HepG2 (cell line): Measurements from ENCODE around the gene VAMP2. TPM values are rescaled to one million over a fixed set of nuclear protein-coding genes. Genes with fewer than 3 reads are reported as not detected.
A peak's percentile ranks its signal among the peaks of the same experiment; 100 is the strongest.

Source experiments
- ATRX ChIP-seq: sonication (generic); formaldehyde crosslinking; IDR thresholded peaks from 2 replicates; pipeline ENCODE4 v1.4.0; 2020; ENCODE audit warnings: missing genetic modification reagents, borderline replicate concordance
- BORCS8-MEF2B ChIP-seq: sonication (generic); formaldehyde crosslinking; IDR thresholded peaks from 2 replicates; pipeline ENCODE4 v1.8.0; 2022; ENCODE audit warnings: mild to moderate bottlenecking, missing genetic modification reagents
- EEA1 ChIP-seq: sonication (generic); formaldehyde crosslinking; IDR thresholded peaks from 2 replicates; pipeline ENCODE4 v1.5.1; 2020; ENCODE audit warnings: mild to moderate bottlenecking, missing genetic modification reagents, borderline replicate concordance
- FOSL2 ChIP-seq: sonication (generic); formaldehyde crosslinking; IDR thresholded peaks from 2 replicates; pipeline ENCODE4 v1.4.0; 2020; ENCODE audit warnings: missing genetic modification reagents
- GABPB1 ChIP-seq: IDR thresholded peaks from 2 replicates; pipeline ENCODE4 v1.6.1; 2016; ENCODE audit warnings: mild to moderate bottlenecking, missing genetic modification reagents, moderate library complexity, missing compliant biosample characterization
- GLI4 ChIP-seq: sonication (generic); formaldehyde crosslinking; IDR thresholded peaks from 2 replicates; pipeline ENCODE4 v1.5.1; 2020; ENCODE audit warnings: missing genetic modification reagents, mild to moderate bottlenecking, moderate library complexity, borderline replicate concordance
- HIVEP1 ChIP-seq: sonication (generic); formaldehyde crosslinking; IDR thresholded peaks from 2 replicates; pipeline ENCODE4 v1.4.0; 2020; ENCODE audit warnings: mild to moderate bottlenecking, missing genetic modification reagents
- HNF4A ChIP-seq: sonication (generic); formaldehyde crosslinking; IDR thresholded peaks from 2 replicates; pipeline ENCODE4 v1.4.0; 2020; ENCODE audit warnings: missing genetic modification reagents
- JDP2 ChIP-seq: sonication (generic); formaldehyde crosslinking; IDR thresholded peaks from 2 replicates; pipeline ENCODE4 v1.8.1; 2022; ENCODE audit warnings: missing genetic modification reagents, borderline replicate concordance
- KDM2A ChIP-seq: sonication (generic); formaldehyde crosslinking; IDR thresholded peaks from 2 replicates; pipeline ENCODE4 v1.4.0; 2020; ENCODE audit warnings: low read depth, missing genetic modification reagents, borderline replicate concordance
- MAZ ChIP-seq, 2 experiments: sonication (generic) in 1 of 2; formaldehyde crosslinking in 1 of 2; IDR thresholded peaks; 2 replicates each; pipeline versions ENCODE4 v1.5.0 to v1.6.1; 2012 to 2020; ENCODE audit warnings: low read depth in 2 of 2, mild to moderate bottlenecking in 2 of 2, borderline replicate concordance in 1 of 2, improper control_type of control experiment in 1 of 2, low read length in 1 of 2, missing genetic modification reagents in 1 of 2, moderate library complexity in 1 of 2
- NFKBIZ ChIP-seq: IDR thresholded peaks from 2 replicates; pipeline ENCODE4 v1.6.1; 2018; ENCODE audit warnings: missing genetic modification reagents, missing compliant biosample characterization
- NR2C2 ChIP-seq: sonication (generic); formaldehyde crosslinking; IDR thresholded peaks from 2 replicates; pipeline ENCODE4 v1.4.0; 2020; ENCODE audit warnings: missing genetic modification reagents, mild to moderate bottlenecking, moderate library complexity, borderline replicate concordance
- RFXAP ChIP-seq: sonication (generic); formaldehyde crosslinking; IDR thresholded peaks from 2 replicates; pipeline ENCODE4 v1.4.0; 2020; ENCODE audit warnings: missing genetic modification reagents, borderline replicate concordance
- SRY ChIP-seq: sonication (generic); formaldehyde crosslinking; IDR thresholded peaks from 2 replicates; pipeline ENCODE4 v1.8.0; 2022; ENCODE audit warnings: mild to moderate bottlenecking, missing genetic modification reagents
- THAP11 ChIP-seq: IDR thresholded peaks from 2 replicates; pipeline ENCODE4 v1.6.1; 2016; ENCODE audit warnings: missing biosample characterization, missing genetic modification reagents
- ZNF274 ChIP-seq: sonication (generic); formaldehyde crosslinking; IDR thresholded peaks from 2 replicates; pipeline ENCODE4 v1.5.1; 2020; ENCODE audit warnings: mild to moderate bottlenecking, missing genetic modification reagents
- ZNF496 ChIP-seq: sonication (generic); formaldehyde crosslinking; IDR thresholded peaks from 2 replicates; pipeline ENCODE4 v1.8.1; 2023; ENCODE audit warnings: mild to moderate bottlenecking, moderate library complexity, missing genetic modification reagents; ENCODE audit not compliant: insufficient replicate concordance
- ZNF558 ChIP-seq: sonication (generic); formaldehyde crosslinking; IDR thresholded peaks from 2 replicates; pipeline ENCODE4 v1.9.0; 2022; ENCODE audit warnings: mild to moderate bottlenecking, missing genetic modification reagents, borderline replicate concordance
- ZNF841 ChIP-seq: sonication (generic); formaldehyde crosslinking; IDR thresholded peaks from 2 replicates; pipeline ENCODE4 v1.8.1; 2023; ENCODE audit warnings: missing genetic modification reagents, borderline replicate concordance
- polyA plus RNA-seq, 8 experiments: library from polyadenylated mRNA; depleted of rRNA in 3 of 8; stranded (reverse) in 7 of 8; unstranded in 1 of 8; fragments of >200 nt; fragmentation: Illumina TruSeq in 4 of 8; extraction: Trizol in 4 of 8; gene quantifications; 2 replicates each; pipeline versions ENCODE4 v1.2.1 to v1.2.3, GENCODE V29; 2011 to 2016; ENCODE audit warnings: low read depth in 4 of 8, missing spikeins in 1 of 8, mixed read lengths in 1 of 8; ENCODE audit not compliant: insufficient read depth in 1 of 8
- total RNA-seq, 5 experiments: library from RNA; depleted of rRNA; stranded (reverse); fragments of >200 nt; fragmentation: Illumina TruSeq; extraction: Trizol; gene quantifications; 2 replicates each; pipeline ENCODE4 v1.2.3, GENCODE V29; 2016; ENCODE audit warnings: low read depth in 1 of 5
- TF ChIP-seq, protein P1 (sequence below): sonication (generic); formaldehyde crosslinking; IDR thresholded peaks from 2 replicates; pipeline ENCODE4 v1.4.0; 2020; ENCODE audit warnings: low read depth, mild to moderate bottlenecking, missing genetic modification reagents
- TF ChIP-seq, protein P2 (sequence below): sonication (generic); IDR thresholded peaks from 2 replicates; pipeline ENCODE4 v1.6.1; 2016; ENCODE audit warnings: low read depth, borderline replicate concordance
- TF ChIP-seq, protein P3 (sequence below): sonication (generic); formaldehyde crosslinking; IDR thresholded peaks from 2 replicates; pipeline ENCODE4 v1.4.0; 2020; ENCODE audit warnings: missing genetic modification reagents

Gene VAMP2
- total and polyA plus RNA-seq, 2 of the 13 experiments (the other 11 are each of a cell fraction or from before 2014, with no cell fraction given), result 3.9 to 17.2 TPM

DNA sequence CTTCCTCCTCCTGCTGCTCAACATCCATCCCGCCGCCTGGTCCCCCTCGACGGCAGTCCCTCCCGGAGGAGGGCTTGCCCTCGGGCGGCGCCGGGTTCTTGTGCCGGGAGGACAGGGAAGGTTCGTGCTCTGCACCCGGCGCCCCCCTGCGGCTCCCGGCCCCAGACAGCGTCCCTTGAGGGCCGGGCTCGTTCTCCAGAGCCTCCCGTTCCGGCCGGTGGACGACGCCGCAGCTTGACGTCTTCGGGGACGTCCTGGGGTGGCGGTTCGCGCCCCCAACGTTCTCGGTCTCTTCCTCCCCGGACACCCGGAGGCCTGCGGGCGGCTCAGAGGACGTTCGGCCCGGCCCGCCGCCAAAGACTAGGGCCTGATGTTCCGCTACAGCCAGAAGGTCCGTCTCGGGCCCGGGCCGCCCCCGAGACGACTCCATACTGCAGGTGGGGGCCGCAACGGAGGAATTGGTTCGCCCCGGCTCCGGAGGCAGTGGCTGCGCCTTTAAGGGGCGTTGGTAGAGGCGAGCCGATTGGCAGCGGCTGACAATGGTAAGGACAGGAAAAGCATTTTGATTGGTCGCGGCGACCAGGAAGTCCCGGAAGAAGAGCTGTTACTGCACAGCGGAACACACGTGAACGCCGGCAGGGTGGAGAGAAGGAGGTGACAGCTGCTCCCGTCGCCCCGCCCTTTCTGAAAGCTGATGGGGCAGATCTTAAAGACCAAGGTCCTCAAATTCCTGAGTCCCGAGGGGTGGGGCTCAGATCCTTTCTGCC, 27.1 kb upstream of the VAMP2 start, which contains the start of gene BORCS6 (continued):
- TF ChIP-seq, protein P1, sequence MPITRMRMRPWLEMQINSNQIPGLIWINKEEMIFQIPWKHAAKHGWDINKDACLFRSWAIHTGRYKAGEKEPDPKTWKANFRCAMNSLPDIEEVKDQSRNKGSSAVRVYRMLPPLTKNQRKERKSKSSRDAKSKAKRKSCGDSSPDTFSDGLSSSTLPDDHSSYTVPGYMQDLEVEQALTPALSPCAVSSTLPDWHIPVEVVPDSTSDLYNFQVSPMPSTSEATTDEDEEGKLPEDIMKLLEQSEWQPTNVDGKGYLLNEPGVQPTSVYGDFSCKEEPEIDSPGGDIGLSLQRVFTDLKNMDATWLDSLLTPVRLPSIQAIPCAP (CRISPR knock-in tag), result no peak
- TF ChIP-seq ZNF274 (CRISPR knock-in tag), result peak; percentile 31; the same call in 1 of the 2 replicates
- TF ChIP-seq GABPB1 (CRISPR knock-in tag), result peak; percentile 79
- peak; percentile 75; the same call in 1 of the 2 replicates for TF ChIP-seq RFXAP (CRISPR knock-in tag)
- TF ChIP-seq GLI4 (CRISPR knock-in tag), result peak; percentile 86; the same call in 1 of the 2 replicates
- TF ChIP-seq NFKBIZ (CRISPR knock-in tag), result no peak
- no peak for TF ChIP-seq JDP2 (CRISPR knock-in tag)
- peak; percentile 39; the same call in 1 of the 2 replicates for TF ChIP-seq KDM2A (CRISPR knock-in tag)
- TF ChIP-seq MAZ (IDR thresholded peaks at IDR 0.05; ENCODE audit: borderline replicate concordance, low read depth, low read length), result peak; percentile 60; the same call in 1 of the 2 replicates
- no peak for TF ChIP-seq MAZ (CRISPR knock-in tag; IDR thresholded peaks at IDR 0.05; ENCODE audit: low read depth)
- no peak for TF ChIP-seq ZNF496 (CRISPR knock-in tag)
- TF ChIP-seq HIVEP1 (CRISPR knock-in tag), result peak; percentile 39; the same call in 1 of the 2 replicates
- 0 out of 2 replicates have a peak, but pooled peaks have one; percentile 42 for TF ChIP-seq BORCS8-MEF2B (CRISPR knock-in tag)
- TF ChIP-seq, protein P2, sequence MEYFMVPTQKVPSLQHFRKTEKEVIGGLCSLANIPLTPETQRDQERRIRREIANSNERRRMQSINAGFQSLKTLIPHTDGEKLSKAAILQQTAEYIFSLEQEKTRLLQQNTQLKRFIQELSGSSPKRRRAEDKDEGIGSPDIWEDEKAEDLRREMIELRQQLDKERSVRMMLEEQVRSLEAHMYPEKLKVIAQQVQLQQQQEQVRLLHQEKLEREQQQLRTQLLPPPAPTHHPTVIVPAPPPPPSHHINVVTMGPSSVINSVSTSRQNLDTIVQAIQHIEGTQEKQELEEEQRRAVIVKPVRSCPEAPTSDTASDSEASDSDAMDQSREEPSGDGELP, result peak; percentile 82; the same call in 1 of the 2 replicates
- TF ChIP-seq, protein P3, sequence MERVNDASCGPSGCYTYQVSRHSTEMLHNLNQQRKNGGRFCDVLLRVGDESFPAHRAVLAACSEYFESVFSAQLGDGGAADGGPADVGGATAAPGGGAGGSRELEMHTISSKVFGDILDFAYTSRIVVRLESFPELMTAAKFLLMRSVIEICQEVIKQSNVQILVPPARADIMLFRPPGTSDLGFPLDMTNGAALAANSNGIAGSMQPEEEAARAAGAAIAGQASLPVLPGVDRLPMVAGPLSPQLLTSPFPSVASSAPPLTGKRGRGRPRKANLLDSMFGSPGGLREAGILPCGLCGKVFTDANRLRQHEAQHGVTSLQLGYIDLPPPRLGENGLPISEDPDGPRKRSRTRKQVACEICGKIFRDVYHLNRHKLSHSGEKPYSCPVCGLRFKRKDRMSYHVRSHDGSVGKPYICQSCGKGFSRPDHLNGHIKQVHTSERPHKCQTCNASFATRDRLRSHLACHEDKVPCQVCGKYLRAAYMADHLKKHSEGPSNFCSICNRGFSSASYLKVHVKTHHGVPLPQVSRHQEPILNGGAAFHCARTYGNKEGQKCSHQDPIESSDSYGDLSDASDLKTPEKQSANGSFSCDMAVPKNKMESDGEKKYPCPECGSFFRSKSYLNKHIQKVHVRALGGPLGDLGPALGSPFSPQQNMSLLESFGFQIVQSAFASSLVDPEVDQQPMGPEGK (CRISPR knock-in tag), result peak; percentile 92
- peak; percentile 46; the same call in 1 of the 2 replicates for TF ChIP-seq EEA1 (CRISPR knock-in tag)
- TF ChIP-seq ATRX (CRISPR knock-in tag), result no peak
- peak; percentile 38; the same call in 1 of the 2 replicates for TF ChIP-seq NR2C2 (CRISPR knock-in tag)
- no peak for TF ChIP-seq ZNF841 (CRISPR knock-in tag)
- TF ChIP-seq FOSL2, result no peak
- TF ChIP-seq ZNF558 (CRISPR knock-in tag), result no peak
- TF ChIP-seq SRY (CRISPR knock-in tag), result no peak; the same call in 1 of the 2 replicates
- peak; percentile 24; the same call in 1 of the 2 replicates for TF ChIP-seq HNF4A (CRISPR knock-in tag)
- peak; percentile 64 for TF ChIP-seq THAP11 (CRISPR knock-in tag)
